ENCODE results near the gene GABRB3.

- no peak for TF ChIP-seq CTCF (IDR thresholded peaks at IDR 0.05)
- no peak for TF ChIP-seq EZH2 (IDR thresholded peaks at IDR 0.05; ENCODE audit: borderline replicate concordance, insufficient read depth, low read depth, low read length, poor library complexity, severe bottlenecking)
These were observed 151.1 kb downstream of the GABRB3 start for GRCh38 chr15:26621816-26622215.

Measured in B cell (primary cell).